Right renal pelvis (tissue), 4 donors: ENCODE measurements around the gene OTUD3. TPM values are rescaled to one million over a fixed set of nuclear protein-coding genes. Genes with fewer than 3 reads are reported as not detected.

Experiments
- DNase-seq, 4 donors: peaks; one replicate each; pipeline ENCODE4 v3.0.0-alpha.2; 2013; ENCODE audit warnings: low read depth in 4 of 4, low spot score in 3 of 4, missing footprints in 1 of 4
- polyA plus RNA-seq, 4 donors: library from polyadenylated mRNA; unstranded; fragments of 120-200 nt; gene quantifications; one replicate each; pipeline ENCODE4 v1.2.1, GENCODE V29; 2013; ENCODE audit not compliant: insufficient read length in 4 of 4

The OTUD3 gene
- polyA plus RNA-seq, 4 donors: 16.3 to 22.3 (median 18.1) TPM

- no peak for DNase-seq
These were observed 63.7 kb downstream of the OTUD3 start for GRCh38 chr1:19945914-19946313.

GRCh38 chr1:19946331-19946751 lies 64.1 kb downstream of the OTUD3 start:
- DNase-seq: no peak

- DNase-seq: no peak
These were observed 64.8 kb downstream of the OTUD3 start for GRCh38 chr1:19946971-19947370.

GRCh38 chr1:19949016-19949415 lies 66.8 kb downstream of the OTUD3 start:
- no peak for DNase-seq

- DNase-seq: no peak
These were observed 71.9 kb downstream of the OTUD3 start for GRCh38 chr1:19954059-19954458.

GRCh38 chr1:19955534-19956170 lies 73.5 kb downstream of the OTUD3 start:
- no peak for DNase-seq

GRCh38 chr1:19957779-19958178 lies 75.6 kb downstream of the OTUD3 start:
- DNase-seq: no peak

GRCh38 chr1:19960591-19960990 lies 78.4 kb downstream of the OTUD3 start:
- no peak for DNase-seq

Other genes starting within 250 kb of the OTUD3 start
- gene NBL1, start 238.1 kb upstream of the OTUD3 start, polyA plus RNA-seq: 10 to 100 TPM; 21.6 to 33.7 (median 26.3) TPM
- 1 to 10 TPM; 1.3 to 2.8 (median 1.4) TPM for gene HTR6, start 217.5 kb upstream of the OTUD3 start, polyA plus RNA-seq
- 10 to 100 TPM; 15.5 to 21.7 (median 19.2) TPM for gene TMCO4, start 82.5 kb upstream of the OTUD3 start, polyA plus RNA-seq
- under 1 TPM in 3 of 4 donors, not detected in 1; 0.33 to 0.37 (median 0.34) TPM for gene RNF186, start 67.1 kb upstream of the OTUD3 start, polyA plus RNA-seq
- gene PLA2G2E, start 41.2 kb downstream of the OTUD3 start, polyA plus RNA-seq: not detected
- under 1 TPM in 1 of 4 donors, not detected in 3; 0.27 TPM for gene PLA2G2A, start 97.2 kb downstream of the OTUD3 start, polyA plus RNA-seq
- gene PLA2G5, start 187.8 kb downstream of the OTUD3 start, polyA plus RNA-seq: not detected
- under 1 TPM in 1 of 4 donors, not detected in 3; 0.06 TPM for gene PLA2G2D, start 237.1 kb downstream of the OTUD3 start, polyA plus RNA-seq